HEK293 (cell line): Measurements from ENCODE around the gene MSI2.

Experiments used
- CTCF ChIA-PET: fragments of 350-600 bp; formaldehyde crosslinking; extraction: SDS; loops from one replicate; lab custom pipeline; 2021; ENCODE audit warnings: antibody characterized with exemption; lab: Yijun Ruan, JAX
- POLR2A ChIA-PET: fragments of 300-600 bp; formaldehyde crosslinking; extraction: SDS; loops from one replicate; lab custom pipeline; 2020; ENCODE audit warnings: antibody characterized with exemption, inconsistent platforms; lab: Yijun Ruan, JAX
- H3K27ac ChIP-seq: fragments of 200-500 bp; sonication (Bioruptor generic); 2 replicates; pipeline ENCODE4 v1.5.1; 2014; ENCODE audit warnings: low read depth, low read length, control low read depth, inconsistent platforms; ENCODE audit errors: extremely low read depth
- H3K36me3 ChIP-seq, 2 experiments: fragments of 200-500 bp in 1 of 2; sonication (Bioruptor generic) in 1 of 2; 1 replicate in 1 of 2; 2 replicates in 1 of 2; pipeline ENCODE4 v1.5.1; 2014 to 2017; ENCODE audit warnings: inconsistent platforms in 2 of 2, low read length in 2 of 2; ENCODE audit not compliant: control insufficient read depth in 2 of 2, insufficient read depth in 1 of 2
- H3K4me1 ChIP-seq: fragments of 200-500 bp; sonication (Bioruptor generic); 2 replicates; pipeline ENCODE4 v1.5.1; 2014; ENCODE audit warnings: mild to moderate bottlenecking, low read length, inconsistent platforms; ENCODE audit not compliant: control insufficient read depth, insufficient read depth
- H3K4me3 ChIP-seq: 2 replicates; pipeline ENCODE4 v1.5.1; 2011; ENCODE audit warnings: low read depth, mild to moderate bottlenecking, control low read depth, low read length, moderate library complexity
- H3K9me3 ChIP-seq: fragments of 200-500 bp; sonication (Bioruptor generic); 2 replicates; pipeline ENCODE4 v1.5.1; 2014; ENCODE audit warnings: low read depth, low read length, inconsistent platforms; ENCODE audit not compliant: control insufficient read depth, insufficient read depth
- MZF1 ChIP-seq: fragments of 450-650 bp; formaldehyde crosslinking; IDR thresholded peaks from 2 replicates; pipeline ENCODE4 v1.5.1; 2017; ENCODE audit warnings: missing biosample characterization, missing genetic modification characterization, borderline replicate concordance
- SP3 ChIP-seq: fragments of 450-650 bp; formaldehyde crosslinking; IDR thresholded peaks from 2 replicates; pipeline ENCODE4 v1.5.1; 2016; ENCODE audit warnings: missing biosample characterization, missing genetic modification characterization
- SP7 ChIP-seq: fragments of 450-650 bp; formaldehyde crosslinking; IDR thresholded peaks from 2 replicates; pipeline ENCODE4 v1.5.1; 2016; ENCODE audit warnings: missing biosample characterization, missing genetic modification characterization
- ZNF202 ChIP-seq: fragments of 450-650 bp; formaldehyde crosslinking; IDR thresholded peaks from 2 replicates; pipeline ENCODE4 v1.5.1; 2016; ENCODE audit warnings: missing biosample characterization, missing genetic modification characterization, borderline replicate concordance
- ZNF341 ChIP-seq: fragments of 450-650 bp; formaldehyde crosslinking; IDR thresholded peaks from 2 replicates; pipeline ENCODE4; 2016; ENCODE audit warnings: low read depth, missing biosample characterization, missing genetic modification characterization
- ZNF416 ChIP-seq: fragments of 450-650 bp; formaldehyde crosslinking; IDR thresholded peaks from 2 replicates; pipeline ENCODE4 v1.5.1; 2016; ENCODE audit warnings: missing biosample characterization, missing genetic modification characterization
- ZNF610 ChIP-seq: fragments of 450-650 bp; formaldehyde crosslinking; IDR thresholded peaks from 2 replicates; pipeline ENCODE4 v1.5.1; 2016; ENCODE audit warnings: missing biosample characterization, missing genetic modification characterization, borderline replicate concordance
- ZNF654 ChIP-seq: fragments of 450-650 bp; formaldehyde crosslinking; IDR thresholded peaks from 2 replicates; pipeline ENCODE4 v1.5.1; 2016; ENCODE audit warnings: low read depth, missing biosample characterization, missing genetic modification characterization
- ZNF785 ChIP-seq: fragments of 450-650 bp; formaldehyde crosslinking; IDR thresholded peaks from 2 replicates; pipeline ENCODE4 v1.5.1; 2016; ENCODE audit warnings: missing biosample characterization, missing genetic modification characterization
- ZNF791 ChIP-seq: fragments of 450-650 bp; formaldehyde crosslinking; IDR thresholded peaks from 2 replicates; pipeline ENCODE4 v1.5.1; 2016; ENCODE audit warnings: missing biosample characterization, missing genetic modification characterization
- TF ChIP-seq, protein P1 (sequence below): fragments of 450-650 bp; formaldehyde crosslinking; IDR thresholded peaks from 2 replicates; pipeline ENCODE4 v1.5.1; 2016; ENCODE audit warnings: missing biosample characterization, missing genetic modification characterization, borderline replicate concordance
- TF ChIP-seq, protein P2 (sequence below): fragments of 450-650 bp; formaldehyde crosslinking; IDR thresholded peaks from 2 replicates; pipeline ENCODE4 v1.5.1; 2017; ENCODE audit warnings: missing biosample characterization, missing genetic modification characterization
- TF ChIP-seq, protein P3 (sequence below): fragments of 450-650 bp; formaldehyde crosslinking; IDR thresholded peaks from 2 replicates; pipeline ENCODE4 v1.5.1; 2016; ENCODE audit warnings: missing biosample characterization, missing genetic modification characterization
- TF ChIP-seq, protein P4 (sequence below): fragments of 450-650 bp; formaldehyde crosslinking; IDR thresholded peaks from 2 replicates; pipeline ENCODE4 v1.5.0; 2017; ENCODE audit warnings: missing biosample characterization, missing genetic modification characterization, borderline replicate concordance
- TF ChIP-seq, protein P5 (sequence below): fragments of 450-650 bp; formaldehyde crosslinking; IDR thresholded peaks from 2 replicates; pipeline ENCODE4 v1.5.1; 2016; ENCODE audit warnings: missing biosample characterization, missing genetic modification characterization
- TF ChIP-seq, protein P6 (sequence below): fragments of 450-650 bp; formaldehyde crosslinking; optimal IDR thresholded peaks from 2 replicates; pipeline ENCODE3; 2016; ENCODE audit warnings: missing biosample characterization, mild to moderate bottlenecking, missing genetic modification characterization
- TF ChIP-seq, protein P7 (sequence below): fragments of 450-650 bp; formaldehyde crosslinking; IDR thresholded peaks from 2 replicates; pipeline ENCODE4 v1.5.1; 2016; ENCODE audit warnings: missing biosample characterization, missing genetic modification characterization

The MSI2 gene

DNA sequence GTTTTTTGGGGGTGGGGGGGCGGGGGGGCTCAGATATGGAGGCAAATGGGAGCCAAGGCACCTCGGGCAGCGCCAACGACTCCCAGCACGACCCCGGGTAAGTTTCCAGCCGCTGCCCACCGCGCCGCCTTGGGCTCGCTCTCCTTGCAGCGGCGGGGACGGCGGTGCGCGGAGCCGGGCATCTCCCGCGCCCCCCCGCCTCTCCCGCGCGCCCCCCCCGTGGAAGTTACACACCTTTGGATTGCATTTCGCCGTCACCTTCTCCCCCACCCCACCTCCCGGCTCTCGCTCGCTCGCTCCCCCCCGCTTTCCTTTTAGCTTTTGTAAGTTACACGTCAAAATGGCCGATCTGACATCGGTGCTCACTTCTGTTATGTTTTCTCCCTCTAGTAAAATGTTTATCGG lies 387 bp downstream of the MSI2 start:
- TF ChIP-seq, protein P1, sequence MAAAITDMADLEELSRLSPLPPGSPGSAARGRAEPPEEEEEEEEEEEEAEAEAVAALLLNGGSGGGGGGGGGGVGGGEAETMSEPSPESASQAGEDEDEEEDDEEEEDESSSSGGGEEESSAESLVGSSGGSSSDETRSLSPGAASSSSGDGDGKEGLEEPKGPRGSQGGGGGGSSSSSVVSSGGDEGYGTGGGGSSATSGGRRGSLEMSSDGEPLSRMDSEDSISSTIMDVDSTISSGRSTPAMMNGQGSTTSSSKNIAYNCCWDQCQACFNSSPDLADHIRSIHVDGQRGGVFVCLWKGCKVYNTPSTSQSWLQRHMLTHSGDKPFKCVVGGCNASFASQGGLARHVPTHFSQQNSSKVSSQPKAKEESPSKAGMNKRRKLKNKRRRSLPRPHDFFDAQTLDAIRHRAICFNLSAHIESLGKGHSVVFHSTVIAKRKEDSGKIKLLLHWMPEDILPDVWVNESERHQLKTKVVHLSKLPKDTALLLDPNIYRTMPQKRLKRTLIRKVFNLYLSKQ (tag by site-specific recombination), result no peak
- TF ChIP-seq ZNF202 (tag by site-specific recombination) (no peak), MZF1 (tag by site-specific recombination) (no peak), ZNF610 (tag by site-specific recombination) (no peak), ZNF654 (tag by site-specific recombination) (no peak), SP3 (tag by site-specific recombination) (no peak), ZNF416 (tag by site-specific recombination) (no peak), ZNF785 (tag by site-specific recombination) (no peak), SP7 (tag by site-specific recombination) (no peak), ZNF341 (peak; percentile 38), ZNF791 (tag by site-specific recombination) (no peak)
- TF ChIP-seq, protein P2, sequence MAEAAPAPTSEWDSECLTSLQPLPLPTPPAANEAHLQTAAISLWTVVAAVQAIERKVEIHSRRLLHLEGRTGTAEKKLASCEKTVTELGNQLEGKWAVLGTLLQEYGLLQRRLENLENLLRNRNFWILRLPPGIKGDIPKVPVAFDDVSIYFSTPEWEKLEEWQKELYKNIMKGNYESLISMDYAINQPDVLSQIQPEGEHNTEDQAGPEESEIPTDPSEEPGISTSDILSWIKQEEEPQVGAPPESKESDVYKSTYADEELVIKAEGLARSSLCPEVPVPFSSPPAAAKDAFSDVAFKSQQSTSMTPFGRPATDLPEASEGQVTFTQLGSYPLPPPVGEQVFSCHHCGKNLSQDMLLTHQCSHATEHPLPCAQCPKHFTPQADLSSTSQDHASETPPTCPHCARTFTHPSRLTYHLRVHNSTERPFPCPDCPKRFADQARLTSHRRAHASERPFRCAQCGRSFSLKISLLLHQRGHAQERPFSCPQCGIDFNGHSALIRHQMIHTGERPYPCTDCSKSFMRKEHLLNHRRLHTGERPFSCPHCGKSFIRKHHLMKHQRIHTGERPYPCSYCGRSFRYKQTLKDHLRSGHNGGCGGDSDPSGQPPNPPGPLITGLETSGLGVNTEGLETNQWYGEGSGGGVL (tag by site-specific recombination), result peak; percentile 64
- TF ChIP-seq, protein P3, sequence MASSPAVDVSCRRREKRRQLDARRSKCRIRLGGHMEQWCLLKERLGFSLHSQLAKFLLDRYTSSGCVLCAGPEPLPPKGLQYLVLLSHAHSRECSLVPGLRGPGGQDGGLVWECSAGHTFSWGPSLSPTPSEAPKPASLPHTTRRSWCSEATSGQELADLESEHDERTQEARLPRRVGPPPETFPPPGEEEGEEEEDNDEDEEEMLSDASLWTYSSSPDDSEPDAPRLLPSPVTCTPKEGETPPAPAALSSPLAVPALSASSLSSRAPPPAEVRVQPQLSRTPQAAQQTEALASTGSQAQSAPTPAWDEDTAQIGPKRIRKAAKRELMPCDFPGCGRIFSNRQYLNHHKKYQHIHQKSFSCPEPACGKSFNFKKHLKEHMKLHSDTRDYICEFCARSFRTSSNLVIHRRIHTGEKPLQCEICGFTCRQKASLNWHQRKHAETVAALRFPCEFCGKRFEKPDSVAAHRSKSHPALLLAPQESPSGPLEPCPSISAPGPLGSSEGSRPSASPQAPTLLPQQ, result no peak
- TF ChIP-seq, protein P4, sequence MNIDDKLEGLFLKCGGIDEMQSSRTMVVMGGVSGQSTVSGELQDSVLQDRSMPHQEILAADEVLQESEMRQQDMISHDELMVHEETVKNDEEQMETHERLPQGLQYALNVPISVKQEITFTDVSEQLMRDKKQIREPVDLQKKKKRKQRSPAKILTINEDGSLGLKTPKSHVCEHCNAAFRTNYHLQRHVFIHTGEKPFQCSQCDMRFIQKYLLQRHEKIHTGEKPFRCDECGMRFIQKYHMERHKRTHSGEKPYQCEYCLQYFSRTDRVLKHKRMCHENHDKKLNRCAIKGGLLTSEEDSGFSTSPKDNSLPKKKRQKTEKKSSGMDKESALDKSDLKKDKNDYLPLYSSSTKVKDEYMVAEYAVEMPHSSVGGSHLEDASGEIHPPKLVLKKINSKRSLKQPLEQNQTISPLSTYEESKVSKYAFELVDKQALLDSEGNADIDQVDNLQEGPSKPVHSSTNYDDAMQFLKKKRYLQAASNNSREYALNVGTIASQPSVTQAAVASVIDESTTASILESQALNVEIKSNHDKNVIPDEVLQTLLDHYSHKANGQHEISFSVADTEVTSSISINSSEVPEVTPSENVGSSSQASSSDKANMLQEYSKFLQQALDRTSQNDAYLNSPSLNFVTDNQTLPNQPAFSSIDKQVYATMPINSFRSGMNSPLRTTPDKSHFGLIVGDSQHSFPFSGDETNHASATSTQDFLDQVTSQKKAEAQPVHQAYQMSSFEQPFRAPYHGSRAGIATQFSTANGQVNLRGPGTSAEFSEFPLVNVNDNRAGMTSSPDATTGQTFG (tag by site-specific recombination), result no peak
- TF ChIP-seq, protein P5, sequence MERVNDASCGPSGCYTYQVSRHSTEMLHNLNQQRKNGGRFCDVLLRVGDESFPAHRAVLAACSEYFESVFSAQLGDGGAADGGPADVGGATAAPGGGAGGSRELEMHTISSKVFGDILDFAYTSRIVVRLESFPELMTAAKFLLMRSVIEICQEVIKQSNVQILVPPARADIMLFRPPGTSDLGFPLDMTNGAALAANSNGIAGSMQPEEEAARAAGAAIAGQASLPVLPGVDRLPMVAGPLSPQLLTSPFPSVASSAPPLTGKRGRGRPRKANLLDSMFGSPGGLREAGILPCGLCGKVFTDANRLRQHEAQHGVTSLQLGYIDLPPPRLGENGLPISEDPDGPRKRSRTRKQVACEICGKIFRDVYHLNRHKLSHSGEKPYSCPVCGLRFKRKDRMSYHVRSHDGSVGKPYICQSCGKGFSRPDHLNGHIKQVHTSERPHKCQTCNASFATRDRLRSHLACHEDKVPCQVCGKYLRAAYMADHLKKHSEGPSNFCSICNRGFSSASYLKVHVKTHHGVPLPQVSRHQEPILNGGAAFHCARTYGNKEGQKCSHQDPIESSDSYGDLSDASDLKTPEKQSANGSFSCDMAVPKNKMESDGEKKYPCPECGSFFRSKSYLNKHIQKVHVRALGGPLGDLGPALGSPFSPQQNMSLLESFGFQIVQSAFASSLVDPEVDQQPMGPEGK (tag by site-specific recombination), result 0 out of 2 replicates have a peak, but pooled peaks have one; percentile 20
- TF ChIP-seq, protein P6, sequence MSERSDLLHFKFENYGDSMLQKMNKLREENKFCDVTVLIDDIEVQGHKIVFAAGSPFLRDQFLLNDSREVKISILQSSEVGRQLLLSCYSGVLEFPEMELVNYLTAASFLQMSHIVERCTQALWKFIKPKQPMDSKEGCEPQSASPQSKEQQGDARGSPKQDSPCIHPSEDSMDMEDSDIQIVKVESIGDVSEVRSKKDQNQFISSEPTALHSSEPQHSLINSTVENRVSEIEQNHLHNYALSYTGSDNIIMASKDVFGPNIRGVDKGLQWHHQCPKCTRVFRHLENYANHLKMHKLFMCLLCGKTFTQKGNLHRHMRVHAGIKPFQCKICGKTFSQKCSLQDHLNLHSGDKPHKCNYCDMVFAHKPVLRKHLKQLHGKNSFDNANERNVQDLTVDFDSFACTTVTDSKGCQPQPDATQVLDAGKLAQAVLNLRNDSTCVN (tag by site-specific recombination), result peak; percentile 77
- TF ChIP-seq, protein P7, sequence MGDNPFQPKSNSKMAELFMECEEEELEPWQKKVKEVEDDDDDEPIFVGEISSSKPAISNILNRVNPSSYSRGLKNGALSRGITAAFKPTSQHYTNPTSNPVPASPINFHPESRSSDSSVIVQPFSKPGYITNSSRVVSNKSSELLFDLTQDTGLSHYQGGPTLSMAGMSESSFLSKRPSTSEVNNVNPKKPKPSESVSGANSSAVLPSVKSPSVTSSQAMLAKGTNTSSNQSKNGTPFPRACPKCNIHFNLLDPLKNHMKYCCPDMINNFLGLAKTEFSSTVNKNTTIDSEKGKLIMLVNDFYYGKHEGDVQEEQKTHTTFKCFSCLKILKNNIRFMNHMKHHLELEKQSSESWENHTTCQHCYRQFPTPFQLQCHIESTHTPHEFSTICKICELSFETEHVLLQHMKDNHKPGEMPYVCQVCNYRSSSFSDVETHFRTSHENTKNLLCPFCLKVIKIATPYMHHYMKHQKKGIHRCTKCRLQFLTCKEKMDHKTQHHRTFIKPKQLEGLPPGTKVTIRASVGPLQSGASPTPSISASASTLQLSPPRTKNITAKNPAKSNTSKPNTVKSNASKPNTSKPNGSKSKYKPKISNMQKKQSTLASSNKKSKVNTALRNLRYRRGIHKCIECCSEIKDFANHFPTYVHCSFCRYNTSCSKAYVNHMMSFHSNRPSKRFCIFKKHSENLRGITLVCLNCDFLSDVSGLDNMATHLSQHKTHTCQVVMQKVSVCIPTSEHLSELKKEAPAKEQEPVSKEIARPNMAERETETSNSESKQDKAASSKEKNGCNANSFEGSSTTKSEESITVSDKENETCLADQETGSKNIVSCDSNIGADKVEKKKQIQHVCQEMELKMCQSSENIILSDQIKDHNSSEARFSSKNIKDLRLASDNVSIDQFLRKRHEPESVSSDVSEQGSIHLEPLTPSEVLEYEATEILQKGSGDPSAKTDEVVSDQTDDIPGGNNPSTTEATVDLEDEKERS (tag by site-specific recombination), result no peak
- ChIA-PET CTCF (interaction anchor here (0.6 to 1.9 kb wide), 3 partner anchors 13 to 684 kb away, joined by 3 to 19 read pairs (median 4); no protein-coding TSS in a partner anchor), POLR2A (interaction anchor here (0.5 to 1.8 kb wide), 10 partner anchors 13 to 280 kb away, joined by 4 to 12 read pairs (median 4); no protein-coding TSS in a partner anchor)
- Histone ChIP-seq H3K9me3 (no peaks in the 10 kb centered on the region), H3K4me3 (peak overlapping the region; percentile 71), H3K27ac (peak overlapping the region; percentile 61; the same call in 1 of the 2 replicates), H3K36me3 (peaks cover 8 to 20% of the 10 kb centered on the region in 2 experiments; a peak in 2 of 3 replicates), H3K4me1 (peaks cover 11% of the 10 kb centered on the region; the same call in 1 of the 2 replicates)
